Measurements from ENCODE around the gene PPP1R37.

Gene PPP1R37

GRCh38 chr19:45159971-45160324, 67.0 kb downstream of the PPP1R37 start:
- Histone ChIP-seq H3K27me3 (ENCODE audit: insufficient read depth, low read length) (no peaks in the 10 kb centered on the region; the same call in 1 of the 2 replicates), H3K9me3 (ENCODE audit: insufficient read depth, low read depth, low read length) (no peaks in the 10 kb centered on the region), H3K36me3 (ENCODE audit: insufficient read depth, low read length) (no peaks in the 10 kb centered on the region), H3K4me1 (ENCODE audit: insufficient read depth, low read length) (no peaks in the 10 kb centered on the region), H3K9ac (ENCODE audit: low read depth, low read length) (no peak overlapping the region), H3K27ac (ENCODE audit: low read depth, low read length) (no peak overlapping the region), H3K4me3 (ENCODE audit: low read length) (no peak overlapping the region)
- WGBS: 92% methylated on average over 10 of the region's 10 CpGs

GRCh38 chr19:45160870-45161737, 68.1 kb downstream of the PPP1R37 start, which contains the start of gene NKPD1:
TSS of gene NKPD1 (minus strand) at chr19:45160982. CDS start at chr19:45160150, 832 bp downstream.
- 84% methylated on average over 29 of the region's 29 CpGs for WGBS
- no peaks in the 10 kb centered on the region; the same call in 1 of the 2 replicates for H3K27me3 ChIP-seq (ENCODE audit: insufficient read depth, low read length)
- no peak within 1 kb of the TSS for H3K27ac ChIP-seq (ENCODE audit: low read depth, low read length)
- H3K4me1 ChIP-seq (ENCODE audit: insufficient read depth, low read length): no peaks in the 10 kb centered on the region
- H3K36me3 ChIP-seq (ENCODE audit: insufficient read depth, low read length): no peaks in the 10 kb centered on the region
- H3K9ac ChIP-seq (ENCODE audit: low read depth, low read length): no peak within 1 kb of the TSS
- no peaks in the 10 kb centered on the region for H3K9me3 ChIP-seq (ENCODE audit: insufficient read depth, low read depth, low read length)
- no peak within 1 kb of the TSS for H3K4me3 ChIP-seq (ENCODE audit: low read length)

- Histone ChIP-seq H3K27me3 (ENCODE audit: insufficient read depth, low read length) (no peaks in the 10 kb centered on the region), H3K4me1 (ENCODE audit: insufficient read depth, low read length) (0 out of 2 replicates have a peak, but pooled peaks cover 4% of the 10 kb centered on the region), H3K9me3 (ENCODE audit: insufficient read depth, low read depth, low read length) (no peaks in the 10 kb centered on the region), H3K36me3 (ENCODE audit: insufficient read depth, low read length) (no peaks in the 10 kb centered on the region), H3K9ac (ENCODE audit: low read depth, low read length) (no peak overlapping the region), H3K4me3 (ENCODE audit: low read length) (no peak overlapping the region), H3K27ac (ENCODE audit: low read depth, low read length) (no peak overlapping the region)
- WGBS: 52% methylated on average over 32 of the region's 32 CpGs
Measured at GRCh38 chr19:45161738-45162607, 69.0 kb downstream of the PPP1R37 start.

- H3K9me3 ChIP-seq (ENCODE audit: insufficient read depth, low read depth, low read length): no peaks in the 10 kb centered on the region
- WGBS: 93% methylated on average over 18 of the region's 18 CpGs
Measured at GRCh38 chr19:45162608-45163143, 69.7 kb downstream of the PPP1R37 start.

GRCh38 chr19:45163156-45163555, 70.2 kb downstream of the PPP1R37 start:
- H3K9me3 ChIP-seq (ENCODE audit: insufficient read depth, low read depth, low read length): no peaks in the 10 kb centered on the region
- H3K36me3 ChIP-seq (ENCODE audit: insufficient read depth, low read length): no peaks in the 10 kb centered on the region
- no peaks in the 10 kb centered on the region for H3K27me3 ChIP-seq (ENCODE audit: insufficient read depth, low read length)
- no peak overlapping the region for H3K27ac ChIP-seq (ENCODE audit: low read depth, low read length)
- no peak overlapping the region for H3K9ac ChIP-seq (ENCODE audit: low read depth, low read length)
- WGBS: 92% methylated on average over 17 of the region's 17 CpGs
- H3K4me1 ChIP-seq (ENCODE audit: insufficient read depth, low read length): 0 out of 2 replicates have a peak, but pooled peaks cover 5% of the 10 kb centered on the region
- no peak overlapping the region for H3K4me3 ChIP-seq (ENCODE audit: low read length)

More at GRCh38 chr19:45162608-45163143, 69.7 kb downstream of the PPP1R37 start:
- H3K27ac ChIP-seq (ENCODE audit: low read depth, low read length): no peak overlapping the region
- H3K9ac ChIP-seq (ENCODE audit: low read depth, low read length): no peak overlapping the region
- H3K36me3 ChIP-seq (ENCODE audit: insufficient read depth, low read length): no peaks in the 10 kb centered on the region
- no peaks in the 10 kb centered on the region for H3K27me3 ChIP-seq (ENCODE audit: insufficient read depth, low read length)
- H3K4me3 ChIP-seq (ENCODE audit: low read length): no peak overlapping the region
- 0 out of 2 replicates have a peak, but pooled peaks cover 5% of the 10 kb centered on the region for H3K4me1 ChIP-seq (ENCODE audit: insufficient read depth, low read length)

GRCh38 chr19:45163751-45164460, 70.9 kb downstream of the PPP1R37 start:
- H3K4me3 ChIP-seq (ENCODE audit: low read length): no peak overlapping the region
- WGBS: 90% methylated on average over 15 of the region's 15 CpGs

GRCh38 chr19:45164577-45165335, 71.8 kb downstream of the PPP1R37 start:
- Histone ChIP-seq H3K27ac (ENCODE audit: low read depth, low read length) (no peak overlapping the region), H3K27me3 (ENCODE audit: insufficient read depth, low read length) (no peaks in the 10 kb centered on the region), H3K9ac (ENCODE audit: low read depth, low read length) (no peak overlapping the region), H3K4me3 (ENCODE audit: low read length) (no peak overlapping the region), H3K9me3 (ENCODE audit: insufficient read depth, low read depth, low read length) (no peaks in the 10 kb centered on the region), H3K4me1 (ENCODE audit: insufficient read depth, low read length) (0 out of 2 replicates have a peak, but pooled peaks cover 5% of the 10 kb centered on the region), H3K36me3 (ENCODE audit: insufficient read depth, low read length) (no peaks in the 10 kb centered on the region)
- 48% methylated on average over 27 of the region's 27 CpGs for WGBS

More at GRCh38 chr19:45163751-45164460, 70.9 kb downstream of the PPP1R37 start:
- H3K4me1 ChIP-seq (ENCODE audit: insufficient read depth, low read length): 0 out of 2 replicates have a peak, but pooled peaks cover 5% of the 10 kb centered on the region
- H3K27me3 ChIP-seq (ENCODE audit: insufficient read depth, low read length): no peaks in the 10 kb centered on the region
- H3K9ac ChIP-seq (ENCODE audit: low read depth, low read length): no peak overlapping the region
- H3K9me3 ChIP-seq (ENCODE audit: insufficient read depth, low read depth, low read length): no peaks in the 10 kb centered on the region
- H3K36me3 ChIP-seq (ENCODE audit: insufficient read depth, low read length): no peaks in the 10 kb centered on the region
- no peak overlapping the region for H3K27ac ChIP-seq (ENCODE audit: low read depth, low read length)

- Histone ChIP-seq H3K9me3 (ENCODE audit: insufficient read depth, low read depth, low read length) (no peaks in the 10 kb centered on the region), H3K4me3 (ENCODE audit: low read length) (no peak overlapping the region), H3K9ac (ENCODE audit: low read depth, low read length) (peak overlapping the region; percentile 14; the same call in 1 of the 2 replicates), H3K4me1 (ENCODE audit: insufficient read depth, low read length) (0 out of 2 replicates have a peak, but pooled peaks cover 5% of the 10 kb centered on the region), H3K27me3 (ENCODE audit: insufficient read depth, low read length) (no peaks in the 10 kb centered on the region), H3K27ac (ENCODE audit: low read depth, low read length) (no peak overlapping the region), H3K36me3 (ENCODE audit: insufficient read depth, low read length) (no peaks in the 10 kb centered on the region)
- 50% methylated on average over 14 of the region's 14 CpGs for WGBS
Measured at GRCh38 chr19:45166723-45167252, 73.8 kb downstream of the PPP1R37 start.

GRCh38 chr19:45168767-45169351, 75.9 kb downstream of the PPP1R37 start:
- H3K36me3 ChIP-seq (ENCODE audit: insufficient read depth, low read length): no peaks in the 10 kb centered on the region
- no peak overlapping the region for H3K27ac ChIP-seq (ENCODE audit: low read depth, low read length)
- 93% methylated on average over 16 of the region's 16 CpGs for WGBS
- H3K9me3 ChIP-seq (ENCODE audit: insufficient read depth, low read depth, low read length): no peaks in the 10 kb centered on the region
- H3K4me3 ChIP-seq (ENCODE audit: low read length): no peak overlapping the region
- H3K4me1 ChIP-seq (ENCODE audit: insufficient read depth, low read length): 0 out of 2 replicates have a peak, but pooled peaks cover 5% of the 10 kb centered on the region
- H3K27me3 ChIP-seq (ENCODE audit: insufficient read depth, low read length): no peaks in the 10 kb centered on the region
- no peak overlapping the region for H3K9ac ChIP-seq (ENCODE audit: low read depth, low read length)
